GM21737 (cell line): Measurements from ENCODE around the gene TECPR2.

Experiments
- ATAC-seq: cut with Tn5 transposase; IDR thresholded peaks from one replicate; pipeline ENCODE4 v1.9.1; 2021; ENCODE audit warnings: mild to moderate bottlenecking, moderate library complexity; ENCODE audit not compliant: unreplicated experiment

TECPR2 gene

GRCh38 chr14:102492531-102492910 lies 129.8 kb downstream of the TECPR2 start:
- ATAC-seq: no peak

DNA sequence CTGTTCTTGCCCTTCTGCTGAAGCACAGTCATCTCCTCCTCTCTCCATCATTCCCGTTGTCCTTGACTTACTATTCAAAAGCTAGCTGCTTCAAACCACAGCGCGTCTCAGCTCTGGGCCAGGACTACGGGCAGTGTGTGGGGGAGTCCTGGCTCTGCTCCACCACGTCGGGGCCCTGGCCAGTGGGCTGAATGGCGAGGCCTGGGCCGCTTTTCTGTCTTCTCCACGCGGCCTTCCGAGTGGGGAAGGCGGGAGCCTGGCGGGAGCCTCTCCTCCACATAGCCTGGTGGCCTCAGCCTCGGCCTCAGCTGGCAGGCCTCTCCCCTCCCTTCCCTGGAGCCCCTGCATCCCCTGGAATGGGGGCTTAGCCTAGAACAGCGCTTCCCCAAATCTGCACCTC lies 130.4 kb downstream of the TECPR2 start:
- ATAC-seq: no peak

DNA sequence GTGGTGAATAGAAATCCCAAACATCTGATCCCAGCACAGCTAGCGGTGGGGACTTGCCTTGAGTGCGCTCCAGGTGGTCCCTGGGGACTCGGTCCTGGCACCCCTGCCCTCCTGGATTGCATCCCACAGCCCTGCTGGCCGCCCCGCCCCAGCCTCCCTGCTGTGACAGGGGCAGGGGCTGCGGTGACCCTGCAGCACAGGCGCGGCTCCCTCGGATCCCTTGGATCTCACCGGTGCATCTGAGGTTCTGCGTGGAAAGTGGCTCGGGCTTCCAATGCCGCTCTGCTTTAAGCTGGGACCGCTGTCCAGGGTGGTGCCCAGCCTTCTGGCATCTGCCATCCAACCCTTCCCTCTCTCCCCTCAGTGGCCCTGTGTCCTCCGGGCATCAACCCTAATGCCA lies 130.8 kb downstream of the TECPR2 start:
- ATAC-seq: no peak

GRCh38 chr14:102495491-102496330 lies 133.0 kb downstream of the TECPR2 start:
- ATAC-seq: no peak

DNA sequence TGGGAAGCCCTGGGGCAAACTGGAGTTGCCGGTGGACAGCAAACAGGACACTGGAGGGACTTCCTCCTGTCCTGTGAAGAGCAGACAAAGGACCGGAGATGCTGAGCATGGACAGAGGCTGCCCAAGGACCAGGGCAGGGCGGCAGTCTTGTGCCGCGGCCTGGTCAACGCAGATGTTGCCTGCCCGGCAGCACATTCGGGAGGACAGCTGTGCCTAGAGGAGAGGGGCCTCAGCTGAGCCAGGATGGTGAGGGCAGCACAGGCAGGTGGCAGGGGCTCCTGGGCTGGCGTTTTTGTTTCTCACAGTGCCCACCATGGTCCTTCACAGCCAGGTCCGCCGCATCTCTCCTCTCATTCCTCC lies 133.6 kb downstream of the TECPR2 start:
- no peak for ATAC-seq

GRCh38 chr14:102496958-102497744 lies 134.4 kb downstream of the TECPR2 start:
- ATAC-seq: no peak

DNA sequence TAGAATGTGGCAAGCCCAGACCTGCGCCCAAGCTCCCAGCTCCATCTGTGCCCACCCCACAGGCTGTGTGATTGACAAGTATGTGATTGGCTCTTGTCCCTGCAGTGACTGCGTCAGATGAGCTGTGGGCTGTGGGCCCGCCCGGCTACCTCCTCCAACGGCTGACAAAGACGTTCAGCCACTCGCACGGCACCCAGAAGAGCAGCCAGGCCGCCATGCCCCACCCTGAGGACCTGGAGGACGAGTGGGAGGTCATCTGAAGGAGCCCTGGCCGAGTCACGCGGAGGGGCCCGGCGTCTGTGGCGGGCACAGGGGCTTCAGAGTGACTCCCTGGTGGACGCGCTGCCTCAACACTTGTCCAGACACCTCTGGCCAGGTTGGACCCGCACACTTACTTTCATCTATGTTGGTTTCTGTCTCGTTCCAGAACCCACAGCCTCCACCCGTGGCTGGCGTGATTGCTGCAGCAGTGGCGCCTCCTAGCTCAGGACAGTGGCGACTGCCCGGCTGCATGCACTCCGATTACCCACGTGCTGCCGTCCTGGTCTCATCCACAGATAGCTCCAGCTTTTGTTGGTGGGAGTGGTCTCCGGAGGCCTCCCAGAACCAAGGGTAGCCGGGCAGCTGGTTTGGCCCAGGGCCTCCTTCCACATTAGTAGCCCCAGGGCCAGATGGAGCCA lies 135.4 kb downstream of the TECPR2 start:
- no peak for ATAC-seq

DNA sequence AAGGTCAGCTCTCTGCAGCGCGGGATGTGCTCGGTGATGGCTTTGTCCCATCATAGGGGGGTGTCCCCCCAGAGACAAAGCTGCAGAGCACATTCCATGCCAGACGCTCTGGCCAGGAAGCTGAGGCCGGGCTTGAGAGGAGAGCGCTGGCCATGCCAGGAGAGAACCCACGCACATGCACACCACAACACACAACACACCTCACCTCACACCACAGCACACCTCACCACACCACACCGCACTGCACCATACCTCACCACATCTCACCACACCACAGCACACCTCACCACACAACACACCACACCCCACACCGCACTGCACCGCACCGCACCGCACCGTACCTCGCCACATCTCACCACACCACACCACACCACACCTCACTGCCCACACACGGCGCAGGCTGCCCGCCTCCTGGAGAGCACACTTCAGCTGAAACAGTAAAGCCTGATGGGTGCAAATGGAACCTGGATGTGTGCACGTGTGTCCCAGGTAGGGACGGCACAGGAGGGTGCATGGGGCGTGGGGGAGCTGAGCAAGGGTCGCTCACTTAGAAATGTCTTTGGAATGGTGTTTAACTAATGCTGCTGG lies 136.0 kb downstream of the TECPR2 start:
- no peak for ATAC-seq

- no peak for ATAC-seq
Measured at GRCh38 chr14:102499401-102500157, 136.8 kb downstream of the TECPR2 start.

DNA sequence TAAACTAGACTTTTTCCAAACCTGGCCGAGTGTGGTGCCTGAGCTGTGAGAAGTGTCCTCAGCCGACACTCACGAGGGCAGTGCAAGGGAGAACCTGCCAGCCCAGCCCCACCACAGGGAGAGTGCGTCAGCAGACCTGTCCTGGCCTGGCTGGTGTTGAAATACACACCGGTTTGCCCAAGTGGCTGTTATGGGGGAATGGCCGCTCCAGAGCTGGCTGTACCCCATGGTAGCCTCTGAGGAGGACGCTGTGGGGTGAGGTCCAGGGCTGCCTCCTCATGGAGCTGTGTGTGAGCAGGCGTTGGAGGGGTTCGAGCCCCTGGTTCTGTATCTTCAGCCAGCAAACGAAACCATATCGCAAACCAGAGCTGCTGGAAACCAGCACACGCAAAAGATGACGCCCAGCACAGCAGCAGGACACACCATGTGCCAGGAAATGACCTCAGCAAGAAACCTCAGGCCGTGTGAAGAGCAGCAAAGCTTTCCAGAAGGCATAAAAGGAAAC lies 137.5 kb downstream of the TECPR2 start:
- no peak for ATAC-seq

GRCh38 chr14:102500713-102501112 lies 138.0 kb downstream of the TECPR2 start:
- no peak for ATAC-seq

DNA sequence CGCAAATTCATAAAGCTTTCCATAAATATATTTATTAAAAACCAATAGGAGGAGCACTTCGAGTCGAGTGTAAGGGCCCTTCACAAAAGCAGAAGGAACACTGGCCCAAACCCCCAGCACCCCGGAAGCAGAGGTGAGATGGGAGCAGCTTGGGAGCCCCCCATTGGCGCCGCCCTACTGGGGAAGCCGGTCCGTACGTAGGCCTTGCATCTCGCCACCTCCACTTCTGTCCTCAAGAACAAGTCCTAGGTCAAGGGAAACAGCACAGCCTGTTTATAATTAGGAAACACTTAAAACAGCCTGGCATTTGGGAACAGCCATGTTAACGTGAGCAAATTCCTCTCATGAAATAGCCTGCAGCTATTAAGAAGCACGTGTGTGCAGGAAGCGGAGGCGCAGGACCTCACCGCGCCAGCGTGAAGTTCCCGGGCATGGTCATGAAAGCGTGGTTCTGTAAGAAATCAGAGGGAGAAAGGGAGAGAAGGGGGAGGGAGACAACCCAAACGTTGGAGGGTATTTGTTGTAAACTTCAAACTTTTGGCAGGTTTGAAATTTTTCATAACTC lies 139.1 kb downstream of the TECPR2 start:
- ATAC-seq: no peak

GRCh38 chr14:102502571-102502970 lies 139.8 kb downstream of the TECPR2 start:
- no peak for ATAC-seq

DNA sequence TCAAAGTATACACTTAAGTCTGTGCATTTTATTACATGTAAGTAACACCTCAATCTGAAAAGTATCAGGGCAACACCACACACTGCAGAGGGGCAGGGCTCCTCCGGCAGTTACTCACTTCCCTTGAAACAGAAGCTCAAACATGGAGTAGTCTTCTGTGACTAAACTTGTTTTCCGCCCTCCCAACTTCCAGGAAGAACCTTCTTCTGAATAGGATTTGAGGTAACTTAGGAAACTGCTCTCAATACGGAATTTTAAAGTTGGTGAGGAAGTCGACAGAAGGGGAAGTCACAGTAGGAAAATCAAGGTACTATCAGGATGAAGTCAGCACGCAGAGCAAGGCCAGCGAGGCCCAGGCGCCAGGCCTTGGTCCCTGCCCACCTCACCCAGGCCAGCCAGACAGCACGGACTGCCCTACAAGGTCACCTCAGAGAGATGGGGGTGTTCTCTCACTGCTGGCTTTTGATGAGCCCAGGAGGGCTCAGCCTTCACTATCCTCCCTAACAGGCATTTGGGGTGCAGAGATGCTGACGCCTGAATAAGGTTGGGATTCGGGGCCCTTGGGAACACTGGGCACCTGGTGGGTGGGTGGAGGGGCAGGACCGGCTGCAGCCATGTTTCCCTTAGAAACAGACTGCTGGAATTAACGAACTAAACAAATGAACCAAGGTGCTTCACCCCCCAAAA lies 141.0 kb downstream of the TECPR2 start:
- ATAC-seq: no peak

GRCh38 chr14:102504328-102504999 lies 141.7 kb downstream of the TECPR2 start:
- no peak for ATAC-seq

- ATAC-seq: no peak
Measured at GRCh38 chr14:102505000-102505619, 142.4 kb downstream of the TECPR2 start.

DNA sequence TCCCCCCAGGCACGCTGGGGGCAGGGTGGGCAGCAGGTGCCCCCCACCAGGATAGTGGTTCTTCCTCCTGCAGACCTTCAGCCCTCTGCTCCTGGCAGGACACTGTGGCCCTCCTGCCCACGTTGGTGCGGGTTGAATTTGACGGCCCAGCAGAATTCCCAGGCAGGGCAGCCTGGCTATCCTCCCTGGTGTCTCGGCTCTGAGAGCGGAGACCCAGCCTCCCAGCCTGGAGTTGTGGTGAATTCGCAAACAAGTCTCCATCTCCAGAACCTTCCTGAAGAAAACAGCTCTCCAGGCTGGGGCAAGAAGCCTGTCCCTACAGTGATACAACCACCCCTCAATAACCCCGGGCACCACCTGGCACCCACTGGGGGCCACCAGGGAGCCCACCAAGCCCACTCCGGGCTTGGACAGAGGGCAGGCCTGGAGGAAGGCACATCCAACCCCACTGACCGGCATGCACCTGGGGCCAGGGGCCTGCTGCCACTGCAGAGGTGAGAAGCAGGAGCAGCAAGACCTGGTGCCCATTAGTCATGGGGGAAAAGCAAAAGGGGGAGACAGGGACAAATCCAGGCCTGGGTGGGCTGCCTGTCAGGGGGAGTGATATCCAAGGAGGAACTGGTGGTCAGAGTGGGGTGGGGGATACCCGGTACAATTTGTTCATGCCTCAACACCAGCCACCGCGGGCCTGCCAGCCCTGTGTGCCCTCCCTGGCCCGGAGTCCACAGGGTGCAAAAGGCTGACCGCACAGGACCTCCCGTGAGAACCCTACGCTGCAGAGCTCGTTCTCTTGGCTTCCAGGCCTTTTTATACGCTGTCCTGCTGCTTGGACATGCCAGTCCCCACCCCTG lies 143.3 kb downstream of the TECPR2 start:
- ATAC-seq: no peak

DNA sequence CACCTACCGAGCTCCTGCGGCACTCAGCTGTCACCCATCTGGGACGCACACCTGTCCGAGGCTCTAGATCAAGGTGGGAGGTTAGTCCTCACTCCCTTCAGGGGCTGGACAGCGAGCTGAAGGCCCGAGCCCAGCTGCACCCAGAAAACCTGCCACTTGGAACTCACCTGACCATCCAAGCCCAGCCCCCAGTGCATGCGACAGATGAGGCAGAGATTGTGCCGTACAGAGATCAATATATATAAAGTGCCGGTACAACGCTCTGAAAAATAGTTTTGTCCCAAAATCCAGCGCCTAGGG lies 143.8 kb downstream of the TECPR2 start:
- ATAC-seq: no peak
